IMR-90 (cell line): ENCODE measurements around the gene IGHMBP2.

Experiments
- FOS ChIP-seq: fragments of 150-350 bp; IDR thresholded peaks from 2 replicates; pipeline ENCODE4 v1.6.1; 2016; ENCODE audit warnings: low read depth, low read length
- MAFK ChIP-seq: IDR thresholded peaks from 2 replicates; pipeline ENCODE4 v1.6.1; 2012; ENCODE audit warnings: low read depth, low read length, improper control_type of control experiment
- RCOR1 ChIP-seq: IDR thresholded peaks from 2 replicates; pipeline ENCODE4 v1.6.1; 2012; ENCODE audit warnings: mild to moderate bottlenecking, low read length, improper control_type of control experiment; ENCODE audit not compliant: insufficient replicate concordance
- SMC3 ChIP-seq: fragments of 150-350 bp; IDR thresholded peaks from 2 replicates; pipeline ENCODE4 v1.6.1; 2016; ENCODE audit warnings: low read depth, mild to moderate bottlenecking, antibody characterized with exemption, low read length, moderate library complexity
- USF2 ChIP-seq: fragments of 150-350 bp; IDR thresholded peaks from 2 replicates; pipeline ENCODE4 v1.6.1; 2017; ENCODE audit warnings: mild to moderate bottlenecking, antibody characterized with exemption, low read length, low read depth
- TF ChIP-seq, protein P1 (sequence below): conservative IDR thresholded peaks from 2 replicates; pipeline ENCODE4 v1.5.1; 2012; ENCODE audit warnings: mild to moderate bottlenecking, low read depth, low read length, improper control_type of control experiment

GRCh38 chr11:68896171-68896959 is 7.3 kb upstream of the IGHMBP2 start:
- TF ChIP-seq, protein P1, sequence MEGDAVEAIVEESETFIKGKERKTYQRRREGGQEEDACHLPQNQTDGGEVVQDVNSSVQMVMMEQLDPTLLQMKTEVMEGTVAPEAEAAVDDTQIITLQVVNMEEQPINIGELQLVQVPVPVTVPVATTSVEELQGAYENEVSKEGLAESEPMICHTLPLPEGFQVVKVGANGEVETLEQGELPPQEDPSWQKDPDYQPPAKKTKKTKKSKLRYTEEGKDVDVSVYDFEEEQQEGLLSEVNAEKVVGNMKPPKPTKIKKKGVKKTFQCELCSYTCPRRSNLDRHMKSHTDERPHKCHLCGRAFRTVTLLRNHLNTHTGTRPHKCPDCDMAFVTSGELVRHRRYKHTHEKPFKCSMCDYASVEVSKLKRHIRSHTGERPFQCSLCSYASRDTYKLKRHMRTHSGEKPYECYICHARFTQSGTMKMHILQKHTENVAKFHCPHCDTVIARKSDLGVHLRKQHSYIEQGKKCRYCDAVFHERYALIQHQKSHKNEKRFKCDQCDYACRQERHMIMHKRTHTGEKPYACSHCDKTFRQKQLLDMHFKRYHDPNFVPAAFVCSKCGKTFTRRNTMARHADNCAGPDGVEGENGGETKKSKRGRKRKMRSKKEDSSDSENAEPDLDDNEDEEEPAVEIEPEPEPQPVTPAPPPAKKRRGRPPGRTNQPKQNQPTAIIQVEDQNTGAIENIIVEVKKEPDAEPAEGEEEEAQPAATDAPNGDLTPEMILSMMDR: no peak
- TF ChIP-seq FOS: no peak
- TF ChIP-seq MAFK: no peak
- no peak for TF ChIP-seq RCOR1
- TF ChIP-seq USF2: no peak
- no peak for TF ChIP-seq SMC3
